AG10803 (cell line): ENCODE measurements around the gene TIAL1.
A peak's percentile ranks its signal among the peaks of the same experiment; 100 is the strongest.
"Not testable (repeated sequence)": the region's sequence is repeated elsewhere in the genome, so short reads cannot be mapped to it uniquely, and the experiment has no call there.

Experiments
- DNase-seq: peaks from one replicate; pipeline ENCODE4 v3.0.0; 2010; ENCODE audit warnings: low read depth
- H3K4me3 ChIP-seq: 2 replicates; pipeline ENCODE4 v1.5.1; 2011; ENCODE audit warnings: mild to moderate bottlenecking, low read length, control low read depth
- TF ChIP-seq, protein P1 (sequence below): conservative IDR thresholded peaks from 2 replicates; pipeline ENCODE4 v1.5.1; 2011; ENCODE audit warnings: mild to moderate bottlenecking, low read length, control low read depth, inconsistent platforms

Gene TIAL1

DNA sequence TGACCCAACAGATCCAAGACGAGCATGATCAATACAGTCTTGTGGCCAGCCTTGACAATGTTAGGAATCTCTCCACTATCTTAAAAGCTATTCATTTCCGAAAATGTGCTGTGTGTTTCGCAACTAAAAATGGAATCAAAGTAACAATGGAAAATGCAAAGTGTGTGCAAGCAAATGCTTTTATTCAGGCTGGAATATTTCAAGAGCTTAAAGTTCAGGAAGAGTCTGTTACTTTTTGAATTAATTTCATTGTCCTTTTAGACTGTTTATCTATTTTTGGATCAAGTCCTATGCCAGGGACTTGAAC, 24.3 kb upstream of the TIAL1 start:
- TF ChIP-seq, protein P1, sequence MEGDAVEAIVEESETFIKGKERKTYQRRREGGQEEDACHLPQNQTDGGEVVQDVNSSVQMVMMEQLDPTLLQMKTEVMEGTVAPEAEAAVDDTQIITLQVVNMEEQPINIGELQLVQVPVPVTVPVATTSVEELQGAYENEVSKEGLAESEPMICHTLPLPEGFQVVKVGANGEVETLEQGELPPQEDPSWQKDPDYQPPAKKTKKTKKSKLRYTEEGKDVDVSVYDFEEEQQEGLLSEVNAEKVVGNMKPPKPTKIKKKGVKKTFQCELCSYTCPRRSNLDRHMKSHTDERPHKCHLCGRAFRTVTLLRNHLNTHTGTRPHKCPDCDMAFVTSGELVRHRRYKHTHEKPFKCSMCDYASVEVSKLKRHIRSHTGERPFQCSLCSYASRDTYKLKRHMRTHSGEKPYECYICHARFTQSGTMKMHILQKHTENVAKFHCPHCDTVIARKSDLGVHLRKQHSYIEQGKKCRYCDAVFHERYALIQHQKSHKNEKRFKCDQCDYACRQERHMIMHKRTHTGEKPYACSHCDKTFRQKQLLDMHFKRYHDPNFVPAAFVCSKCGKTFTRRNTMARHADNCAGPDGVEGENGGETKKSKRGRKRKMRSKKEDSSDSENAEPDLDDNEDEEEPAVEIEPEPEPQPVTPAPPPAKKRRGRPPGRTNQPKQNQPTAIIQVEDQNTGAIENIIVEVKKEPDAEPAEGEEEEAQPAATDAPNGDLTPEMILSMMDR: no peak
- DNase-seq: no peak

DNA sequence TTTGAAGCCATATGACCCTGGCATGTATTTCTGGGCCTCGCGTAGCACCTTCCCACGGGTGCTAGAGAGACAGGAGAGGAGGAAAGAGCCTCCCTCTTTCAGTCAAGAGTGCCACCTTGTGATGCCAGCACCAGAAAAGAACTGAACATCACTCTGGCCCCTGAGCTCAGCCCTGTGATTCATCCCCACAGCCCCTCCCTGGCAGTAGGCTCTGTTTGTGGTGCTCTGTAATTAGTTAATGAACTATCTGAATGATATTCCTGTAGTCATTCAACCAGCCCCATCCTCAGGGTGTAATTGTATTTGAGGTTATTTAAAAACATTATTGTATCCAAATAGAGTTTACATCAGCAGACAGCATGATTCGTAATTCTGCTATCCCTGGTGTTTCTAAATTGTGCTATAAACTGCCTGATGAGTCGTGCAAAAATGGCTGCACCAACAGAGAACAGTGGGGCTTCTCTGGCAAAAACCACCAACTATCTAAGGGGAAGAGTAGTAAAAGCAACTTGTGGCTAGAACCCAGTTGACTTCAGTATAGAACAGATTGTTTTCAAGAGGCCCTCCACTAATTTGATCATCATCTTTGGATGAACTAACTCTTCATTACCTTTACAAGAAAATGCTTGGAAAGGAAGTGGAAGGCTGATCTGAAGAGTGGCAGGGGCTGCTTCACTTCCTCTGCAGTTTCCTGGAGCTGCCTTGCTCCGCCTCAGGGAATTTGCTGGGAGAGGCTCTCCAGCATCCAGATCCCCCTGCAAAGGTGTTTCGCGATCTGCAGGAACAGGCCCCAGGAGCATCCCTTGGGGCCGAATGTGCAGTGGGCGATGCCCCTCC, 23.7 kb upstream of the TIAL1 start:
- peak; percentile 62 for DNase-seq
- TF ChIP-seq, protein P1: no peak

More for the DNA sequence above, 24.3 kb upstream of the TIAL1 start:
- H3K4me3 ChIP-seq: no peak overlapping the region

DNA sequence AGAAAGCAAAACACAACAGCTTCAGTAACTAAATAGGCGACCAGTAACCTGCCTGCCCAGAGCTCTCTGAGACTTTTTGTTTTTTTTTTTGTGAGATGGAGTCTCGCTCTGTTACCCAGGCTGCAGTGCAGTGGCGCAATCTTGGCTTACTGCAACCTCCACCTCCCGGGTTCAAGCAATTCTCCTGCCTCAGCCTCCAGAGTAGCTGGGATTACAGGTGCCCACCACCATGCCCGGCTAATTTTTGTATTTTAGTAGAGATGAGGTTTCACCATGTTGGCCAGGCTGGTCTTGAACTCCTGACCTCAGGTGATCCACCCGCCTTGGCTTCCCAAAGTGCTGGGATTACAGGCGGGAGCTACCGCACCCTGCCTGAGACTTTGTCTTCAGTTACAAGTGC, 23.0 kb upstream of the TIAL1 start:
- DNase-seq, H3K4me3 ChIP-seq: not testable (repeated sequence)

More for the DNA sequence above, 23.7 kb upstream of the TIAL1 start:
- H3K4me3 ChIP-seq: no peak overlapping the region

DNA sequence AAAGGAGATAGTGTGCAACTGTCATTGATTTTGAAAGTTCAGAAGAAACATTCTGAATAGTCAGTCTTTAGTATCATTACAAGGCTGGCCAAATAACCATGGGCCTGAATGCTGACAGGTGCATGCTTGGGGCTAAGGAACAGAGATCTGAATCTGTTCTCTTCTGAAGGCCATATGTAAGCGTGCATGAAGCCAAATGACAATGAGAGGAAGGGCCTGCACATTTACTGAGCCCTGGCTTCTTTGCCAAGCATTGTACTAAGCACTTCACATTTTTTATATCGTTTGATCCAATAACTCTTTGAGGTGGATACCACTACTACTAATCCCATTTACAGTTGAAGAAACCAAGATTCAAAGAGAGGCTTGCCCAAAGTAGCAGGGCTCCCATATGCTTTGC, 22.5 kb upstream of the TIAL1 start:
- TF ChIP-seq, protein P1: no peak
- no peak overlapping the region for H3K4me3 ChIP-seq
- no peak for DNase-seq

DNA sequence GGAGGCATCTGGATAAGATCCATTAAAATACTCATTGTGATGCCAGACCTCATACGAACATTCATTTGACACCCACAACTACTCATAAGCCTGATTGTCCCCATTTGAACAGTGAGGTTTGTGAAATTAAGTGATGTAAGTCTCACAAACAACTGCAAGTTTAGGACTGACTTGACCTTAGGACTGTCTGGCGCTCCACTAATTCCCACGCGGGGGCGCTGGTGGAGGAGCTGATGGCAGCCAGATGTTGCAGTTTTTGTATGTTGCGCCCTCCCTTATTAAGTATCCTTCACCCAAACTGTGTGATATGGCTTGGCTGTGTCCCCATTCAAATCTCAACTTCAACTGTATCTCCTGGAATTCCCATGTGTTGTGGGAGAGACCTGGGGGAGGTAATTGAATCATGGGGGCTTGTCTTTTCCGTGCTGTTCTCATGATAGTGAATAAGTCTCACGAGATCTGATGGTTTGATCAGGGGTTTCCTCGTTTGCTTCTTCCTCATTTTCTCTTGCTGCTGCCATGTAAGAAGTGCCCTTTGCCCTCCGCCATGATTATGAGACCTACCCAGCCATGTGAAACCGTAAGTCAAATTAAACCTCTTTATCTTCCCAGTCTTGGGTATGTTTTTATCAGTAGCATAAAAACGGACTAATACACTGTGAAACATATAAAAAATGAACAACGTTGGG, 20.3 kb upstream of the TIAL1 start:
- peak; percentile 71 for DNase-seq
- TF ChIP-seq, protein P1: peak; percentile 63
- H3K4me3 ChIP-seq: no peak overlapping the region

DNA sequence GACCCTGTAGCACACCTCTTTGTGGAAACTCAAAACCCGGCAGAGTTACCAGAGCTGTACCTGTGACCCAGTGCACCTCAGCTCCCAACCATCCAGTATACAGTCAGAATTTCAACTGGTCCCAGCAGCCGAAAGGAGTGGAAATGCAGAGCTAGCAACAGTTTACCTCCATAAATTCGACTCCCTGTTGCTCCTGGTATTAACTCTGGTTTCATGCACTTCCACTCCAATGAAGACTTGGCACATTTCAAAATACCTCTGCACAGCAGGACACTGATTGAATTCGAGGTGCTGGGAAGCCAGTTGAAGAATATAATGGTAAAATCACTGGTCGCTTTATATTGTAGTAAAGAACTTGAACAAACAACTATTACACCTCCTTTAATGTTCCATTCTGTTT, 17.9 kb upstream of the TIAL1 start:
- H3K4me3 ChIP-seq: no peak overlapping the region
- TF ChIP-seq, protein P1: no peak
- DNase-seq: no peak

DNA sequence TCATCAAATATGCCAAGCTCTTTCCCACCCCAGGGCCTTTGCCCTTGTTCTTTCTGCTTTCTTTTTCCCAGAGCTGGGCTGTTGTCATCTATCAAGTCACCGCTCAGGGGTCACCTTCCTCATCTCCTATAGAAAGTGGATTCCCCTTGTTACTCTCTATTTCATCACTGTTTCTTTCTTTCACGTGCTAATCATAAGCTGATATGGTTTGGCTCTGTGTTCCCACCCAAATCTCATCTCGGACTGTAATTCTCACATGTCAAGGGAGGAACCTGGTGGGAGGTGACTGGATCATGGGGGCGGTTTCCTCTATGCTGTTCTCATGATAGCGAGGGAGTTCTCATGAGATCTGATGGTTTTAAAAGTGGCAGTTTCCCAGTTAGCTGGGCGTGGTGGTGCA, 17.0 kb upstream of the TIAL1 start:
- TF ChIP-seq, protein P1: no peak
- H3K4me3 ChIP-seq: no peak overlapping the region
- no peak for DNase-seq
